ENCODE measurements around the gene ZNF32.

ZNF32 gene

GRCh38 chr10:43648398-43649184, at the start of gene ZNF32:
Gene ZNF32 (minus strand): TSS chr10:43648881. CDS start chr10:43646133, 2,748 bp downstream.
- DNase-seq: peak; percentile 32

- no peak for DNase-seq
Observed at GRCh38 chr10:43698156-43698555, 49.5 kb upstream of the ZNF32 start.

GRCh38 chr10:43696909-43697483, 48.3 kb upstream of the ZNF32 start:
- no peak for DNase-seq

GRCh38 chr10:43695730-43696129, 47.0 kb upstream of the ZNF32 start:
- no peak for DNase-seq

GRCh38 chr10:43695321-43695720, 46.6 kb upstream of the ZNF32 start:
- DNase-seq: no peak

- no peak for DNase-seq
Observed at GRCh38 chr10:43694526-43694925, 45.8 kb upstream of the ZNF32 start.

- no peak for DNase-seq
Observed at GRCh38 chr10:43693602-43694001, 44.9 kb upstream of the ZNF32 start.

- DNase-seq: no peak
Observed at GRCh38 chr10:43692051-43692825, 43.6 kb upstream of the ZNF32 start.

- no peak for DNase-seq
Observed at GRCh38 chr10:43691485-43691884, 42.8 kb upstream of the ZNF32 start.

GRCh38 chr10:43689955-43690771, 41.5 kb upstream of the ZNF32 start:
- peak; percentile 19 for DNase-seq

- DNase-seq: no peak
Observed at GRCh38 chr10:43689618-43689954, 40.9 kb upstream of the ZNF32 start.

GRCh38 chr10:43689007-43689491, 40.4 kb upstream of the ZNF32 start:
- no peak for DNase-seq

- DNase-seq: no peak
Observed at GRCh38 chr10:43688348-43688892, 39.7 kb upstream of the ZNF32 start.

- DNase-seq: no peak
Observed at GRCh38 chr10:43687373-43687772, 38.7 kb upstream of the ZNF32 start.

- DNase-seq: no peak
Observed at GRCh38 chr10:43686414-43686813, 37.7 kb upstream of the ZNF32 start.

- DNase-seq: no peak
Observed at GRCh38 chr10:43685744-43686143, 37.1 kb upstream of the ZNF32 start.

- no peak for DNase-seq
Observed at GRCh38 chr10:43684292-43684559, 35.5 kb upstream of the ZNF32 start.

GRCh38 chr10:43683451-43684291, 35.0 kb upstream of the ZNF32 start:
- no peak for DNase-seq

- no peak for DNase-seq
Observed at GRCh38 chr10:43682956-43683355, 34.3 kb upstream of the ZNF32 start.

- DNase-seq: no peak
Observed at GRCh38 chr10:43681721-43682120, 33.0 kb upstream of the ZNF32 start.

- no peak for DNase-seq
Observed at GRCh38 chr10:43681220-43681619, 32.5 kb upstream of the ZNF32 start.

GRCh38 chr10:43680035-43680434, 31.4 kb upstream of the ZNF32 start:
- no peak for DNase-seq

Measured in NCI-H1105 (cell line).